Liver (tissue), 9 donors: ENCODE measurements around the gene ARL17B. TPM values are rescaled to one million over a fixed set of nuclear protein-coding genes. Genes with fewer than 3 reads are reported as not detected.

ENCODE experiments used
- DNase-seq: peaks from one replicate; pipeline ENCODE4 v3.0.0-alpha.2; 2017; ENCODE audit warnings: low spot score
- H3K27ac ChIP-seq, 2 donors: one replicate each; pipeline ENCODE4 v1.7.0; 2013; ENCODE audit warnings: inconsistent platforms in 2 of 2, low read length in 2 of 2, control low read depth in 1 of 2, low read depth in 1 of 2, mild to moderate bottlenecking in 1 of 2
- H3K27me3 ChIP-seq, 4 donors: one replicate each; pipeline versions ENCODE4 v1.6.1 to v1.7.0; 2013; ENCODE audit warnings: low read length in 3 of 4, inconsistent platforms in 1 of 4, mild to moderate bottlenecking in 1 of 4, moderate library complexity in 1 of 4; ENCODE audit not compliant: control insufficient read depth in 4 of 4, insufficient read depth in 4 of 4
- H3K36me3 ChIP-seq, 4 donors: one replicate each; pipeline versions ENCODE4 v1.6.1 to v1.7.0; 2013; ENCODE audit warnings: low read length in 3 of 4, mild to moderate bottlenecking in 3 of 4, low read depth in 1 of 4, moderate library complexity in 1 of 4; ENCODE audit not compliant: control insufficient read depth in 4 of 4, insufficient read depth in 3 of 4
- H3K4me1 ChIP-seq, 4 donors: one replicate each; pipeline versions ENCODE4 v1.6.1 to v1.7.0; 2013; ENCODE audit warnings: low read length in 3 of 4, mild to moderate bottlenecking in 3 of 4, moderate library complexity in 1 of 4; ENCODE audit not compliant: control insufficient read depth in 4 of 4, insufficient read depth in 4 of 4
- H3K4me3 ChIP-seq, 3 donors: one replicate each; pipeline versions ENCODE4 v1.6.1 to v1.7.0; 2013; ENCODE audit warnings: low read length in 3 of 3, control low read depth in 1 of 3, low read depth in 1 of 3, mild to moderate bottlenecking in 1 of 3
- H3K9ac ChIP-seq, 2 donors: one replicate each; pipeline ENCODE4 v1.7.0; 2013; ENCODE audit warnings: low read length in 2 of 2, mild to moderate bottlenecking in 2 of 2, moderate library complexity in 2 of 2, control low read depth in 1 of 2, low read depth in 1 of 2
- H3K9me3 ChIP-seq, 4 donors: one replicate each; pipeline versions ENCODE4 v1.6.1 to v1.7.0; 2013; ENCODE audit warnings: low read length in 3 of 4; ENCODE audit not compliant: control insufficient read depth in 4 of 4
- EGR1 ChIP-seq, 2 donors: IDR thresholded peaks; 2 replicates each; pipeline ENCODE4 v1.6.1; 2016 to 2018; ENCODE audit warnings: antibody characterized with exemption in 2 of 2, low read depth in 2 of 2
- FOXA1 ChIP-seq: IDR thresholded peaks from 2 replicates; pipeline ENCODE4 v1.6.1; 2016; ENCODE audit warnings: antibody characterized with exemption
- FOXA2 ChIP-seq: IDR thresholded peaks from 2 replicates; pipeline ENCODE4 v1.6.1; 2016; ENCODE audit warnings: antibody characterized with exemption
- GABPA ChIP-seq, 2 donors: IDR thresholded peaks in 1 of 2; conservative IDR thresholded peaks in 1 of 2; 2 replicates each; pipeline ENCODE4 v1.6.1; 2016; ENCODE audit warnings: antibody characterized with exemption in 2 of 2, mild to moderate bottlenecking in 1 of 2, moderate library complexity in 1 of 2
- HNF4A ChIP-seq, 2 donors: conservative IDR thresholded peaks; 2 replicates each; pipeline ENCODE4 v1.6.1; 2016; ENCODE audit warnings: antibody characterized with exemption in 2 of 2, mild to moderate bottlenecking in 2 of 2
- HNF4G ChIP-seq: IDR thresholded peaks from 2 replicates; pipeline ENCODE4 v1.6.1; 2016; ENCODE audit warnings: antibody characterized with exemption
- JUND ChIP-seq, 2 donors: IDR thresholded peaks; 2 replicates each; pipeline ENCODE4 v1.6.1; 2016; ENCODE audit warnings: antibody characterized with exemption in 2 of 2
- NR2F2 ChIP-seq: IDR thresholded peaks from 2 replicates; pipeline ENCODE4 v1.6.1; 2016; ENCODE audit warnings: antibody characterized with exemption
- RAD21 ChIP-seq, 2 donors: IDR thresholded peaks; 2 replicates each; pipeline ENCODE4 v1.6.1; 2016; ENCODE audit warnings: antibody characterized with exemption in 2 of 2, mild to moderate bottlenecking in 2 of 2
- RXRA ChIP-seq, 2 donors: IDR thresholded peaks; 2 replicates each; pipeline ENCODE4 v1.6.1; 2017 to 2018; ENCODE audit warnings: antibody characterized with exemption in 2 of 2, mild to moderate bottlenecking in 1 of 2
- SP1 ChIP-seq: IDR thresholded peaks from 2 replicates; pipeline ENCODE4 v1.6.1; 2018; ENCODE audit warnings: antibody characterized with exemption, mild to moderate bottlenecking
- TAF1 ChIP-seq: conservative IDR thresholded peaks from 2 replicates; pipeline ENCODE4 v1.6.1; 2016; ENCODE audit warnings: antibody characterized with exemption, mild to moderate bottlenecking
- YY1 ChIP-seq: IDR thresholded peaks from 2 replicates; pipeline ENCODE4 v1.6.1; 2016; ENCODE audit warnings: antibody characterized with exemption, mild to moderate bottlenecking
- WGBS: extraction: QIAGEN DNeasy Blood & Tissue Kit; methylation state at CpG from one replicate; pipeline ENCODE4 v1.1.7; 2013; 5-methylcytosine and 5-hydroxymethylcytosine counted together
- polyA plus RNA-seq, 2 donors: library from polyadenylated mRNA; stranded (reverse) in 1 of 2; unstranded in 1 of 2; fragments of 200-250 nt in 1 of 2; fragments of >200 nt in 1 of 2; fragmentation: Nextera tagmentation in 1 of 2; extraction: Ambion mirVana in 1 of 2; gene quantifications; one replicate each; pipeline versions ENCODE4 v1.2.1 to v1.2.3, GENCODE V29; 2013 to 2015
- total RNA-seq, 2 donors: library from RNA; depleted of rRNA; stranded (reverse); fragments of >200 nt; gene quantifications; one replicate each; pipeline ENCODE4 v1.2.3, GENCODE V29; 2014
- TF ChIP-seq, protein P1 (sequence below): IDR thresholded peaks from 2 replicates; pipeline ENCODE4 v1.6.1; 2016; ENCODE audit warnings: antibody characterized with exemption
- TF ChIP-seq, protein P2 (sequence below): IDR thresholded peaks from 2 replicates; pipeline ENCODE4 v1.6.1; 2016; ENCODE audit warnings: antibody characterized with exemption
- TF ChIP-seq, protein P3 (sequence below): IDR thresholded peaks from 2 replicates; pipeline ENCODE4 v1.6.1; 2016; ENCODE audit warnings: antibody characterized with exemption
- TF ChIP-seq, protein P4 (sequence below): fragments of 150-350 bp; IDR thresholded peaks from 2 replicates; pipeline ENCODE4 v1.5.1; 2017; ENCODE audit warnings: improper control_type of control experiment, low read depth, low read length; ENCODE audit not compliant: missing input control
- TF ChIP-seq, protein P5 (sequence below): IDR thresholded peaks from 2 replicates; pipeline ENCODE4 v1.6.1; 2016; ENCODE audit warnings: antibody characterized with exemption, mild to moderate bottlenecking
- donor health status: healthy.
- donor health status: healthy.
- donor health status: healthy.
- donor health status: healthy.
- donor health status: healthy.

The ARL17B gene
- total and polyA plus RNA-seq, 4 donors = 1.9 to 8.7 (median 4.8) TPM

DNA sequence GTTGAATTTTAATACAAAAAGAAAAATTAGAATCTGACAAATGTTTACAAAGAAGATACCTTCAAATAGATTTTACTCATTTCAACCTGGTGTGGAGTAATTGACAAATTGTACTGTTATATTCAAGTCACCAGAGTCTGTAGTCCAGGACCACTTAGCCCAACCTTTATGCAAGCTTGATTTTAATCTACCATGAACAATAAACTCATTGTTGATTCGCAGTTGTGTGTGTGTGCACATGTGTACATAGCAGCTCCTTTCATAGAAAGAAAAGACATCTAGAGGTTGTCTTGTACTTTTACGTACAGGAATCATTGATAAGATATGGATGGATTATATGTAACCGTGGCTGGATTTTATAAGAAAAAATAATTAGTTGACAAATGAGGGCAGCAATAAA is 87.3 kb downstream of the ARL17B start:
- 79% methylated on average over 3 of the region's 3 CpGs for WGBS
- Histone ChIP-seq H3K36me3 (no peaks in the 10 kb centered on the region), H3K4me1 (peaks cover 0 to 3% (median 0%) of the 10 kb centered on the region in 4 donors), H3K4me3 (no peak overlapping the region), H3K9me3 (no peaks in the 10 kb centered on the region), H3K9ac (no peak overlapping the region), H3K27me3 (no peaks in the 10 kb centered on the region), H3K27ac (no peak overlapping the region)
- no peak for DNase-seq
- no peak for TF ChIP-seq HNF4A (conservative IDR thresholded peaks at IDR 0.05)
- TF ChIP-seq, protein P1, sequence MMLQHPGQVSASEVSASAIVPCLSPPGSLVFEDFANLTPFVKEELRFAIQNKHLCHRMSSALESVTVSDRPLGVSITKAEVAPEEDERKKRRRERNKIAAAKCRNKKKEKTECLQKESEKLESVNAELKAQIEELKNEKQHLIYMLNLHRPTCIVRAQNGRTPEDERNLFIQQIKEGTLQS = no peak
- no peak for TF ChIP-seq SP1
- TF ChIP-seq FOXA2 = no peak
- no peak for TF ChIP-seq HNF4G
- no peak for TF ChIP-seq YY1
- no peak for TF ChIP-seq RAD21 (IDR thresholded peaks at IDR 0.05)
- no peak for TF ChIP-seq TAF1
- TF ChIP-seq FOXA1 = no peak
- TF ChIP-seq, protein P2, sequence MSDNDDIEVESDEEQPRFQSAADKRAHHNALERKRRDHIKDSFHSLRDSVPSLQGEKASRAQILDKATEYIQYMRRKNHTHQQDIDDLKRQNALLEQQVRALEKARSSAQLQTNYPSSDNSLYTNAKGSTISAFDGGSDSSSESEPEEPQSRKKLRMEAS = no peak
- no peak for TF ChIP-seq JUND (IDR thresholded peaks at IDR 0.05)
- TF ChIP-seq, protein P3, sequence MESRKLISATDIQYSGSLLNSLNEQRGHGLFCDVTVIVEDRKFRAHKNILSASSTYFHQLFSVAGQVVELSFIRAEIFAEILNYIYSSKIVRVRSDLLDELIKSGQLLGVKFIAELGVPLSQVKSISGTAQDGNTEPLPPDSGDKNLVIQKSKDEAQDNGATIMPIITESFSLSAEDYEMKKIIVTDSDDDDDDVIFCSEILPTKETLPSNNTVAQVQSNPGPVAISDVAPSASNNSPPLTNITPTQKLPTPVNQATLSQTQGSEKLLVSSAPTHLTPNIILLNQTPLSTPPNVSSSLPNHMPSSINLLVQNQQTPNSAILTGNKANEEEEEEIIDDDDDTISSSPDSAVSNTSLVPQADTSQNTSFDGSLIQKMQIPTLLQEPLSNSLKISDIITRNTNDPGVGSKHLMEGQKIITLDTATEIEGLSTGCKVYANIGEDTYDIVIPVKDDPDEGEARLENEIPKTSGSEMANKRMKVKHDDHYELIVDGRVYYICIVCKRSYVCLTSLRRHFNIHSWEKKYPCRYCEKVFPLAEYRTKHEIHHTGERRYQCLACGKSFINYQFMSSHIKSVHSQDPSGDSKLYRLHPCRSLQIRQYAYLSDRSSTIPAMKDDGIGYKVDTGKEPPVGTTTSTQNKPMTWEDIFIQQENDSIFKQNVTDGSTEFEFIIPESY = no peak
- TF ChIP-seq, protein P4, sequence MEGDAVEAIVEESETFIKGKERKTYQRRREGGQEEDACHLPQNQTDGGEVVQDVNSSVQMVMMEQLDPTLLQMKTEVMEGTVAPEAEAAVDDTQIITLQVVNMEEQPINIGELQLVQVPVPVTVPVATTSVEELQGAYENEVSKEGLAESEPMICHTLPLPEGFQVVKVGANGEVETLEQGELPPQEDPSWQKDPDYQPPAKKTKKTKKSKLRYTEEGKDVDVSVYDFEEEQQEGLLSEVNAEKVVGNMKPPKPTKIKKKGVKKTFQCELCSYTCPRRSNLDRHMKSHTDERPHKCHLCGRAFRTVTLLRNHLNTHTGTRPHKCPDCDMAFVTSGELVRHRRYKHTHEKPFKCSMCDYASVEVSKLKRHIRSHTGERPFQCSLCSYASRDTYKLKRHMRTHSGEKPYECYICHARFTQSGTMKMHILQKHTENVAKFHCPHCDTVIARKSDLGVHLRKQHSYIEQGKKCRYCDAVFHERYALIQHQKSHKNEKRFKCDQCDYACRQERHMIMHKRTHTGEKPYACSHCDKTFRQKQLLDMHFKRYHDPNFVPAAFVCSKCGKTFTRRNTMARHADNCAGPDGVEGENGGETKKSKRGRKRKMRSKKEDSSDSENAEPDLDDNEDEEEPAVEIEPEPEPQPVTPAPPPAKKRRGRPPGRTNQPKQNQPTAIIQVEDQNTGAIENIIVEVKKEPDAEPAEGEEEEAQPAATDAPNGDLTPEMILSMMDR = no peak
- TF ChIP-seq RXRA (IDR thresholded peaks at IDR 0.05) = no peak

DNA sequence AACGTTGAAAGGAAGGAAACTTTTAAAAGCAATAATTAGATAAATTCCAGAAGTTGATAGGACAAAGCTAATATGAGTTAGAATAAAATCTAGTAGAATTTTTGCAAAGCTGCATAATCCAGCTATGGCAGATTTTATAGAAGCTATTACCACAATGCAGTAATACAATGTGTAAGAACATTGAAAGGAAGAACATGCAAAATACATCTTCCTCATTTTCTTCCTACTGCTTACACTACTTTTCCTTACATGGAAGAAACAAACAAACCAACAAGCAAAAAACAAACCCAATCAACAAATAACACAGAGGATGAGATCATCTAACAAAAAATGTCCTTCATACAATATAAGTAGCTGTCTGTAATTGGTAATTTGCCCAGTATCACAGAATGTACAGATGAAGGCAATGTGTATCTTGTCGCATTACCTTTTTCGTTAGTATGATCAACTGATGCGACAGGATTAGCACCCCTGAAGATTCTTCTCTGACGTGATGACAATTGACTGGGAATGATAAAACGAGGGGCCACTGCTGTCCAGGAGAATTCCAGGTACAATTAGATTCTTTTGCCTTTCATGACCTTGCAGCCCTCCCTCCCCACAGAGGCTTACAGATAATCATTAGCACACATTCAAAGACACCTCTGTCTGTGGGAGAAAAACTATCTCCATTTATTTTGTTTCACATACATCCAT is 87.9 kb downstream of the ARL17B start:
- Histone ChIP-seq H3K9ac (no peak overlapping the region), H3K4me3 (no peak overlapping the region), H3K4me1 (peaks cover 0 to 3% (median 0%) of the 10 kb centered on the region in 4 donors), H3K27me3 (no peaks in the 10 kb centered on the region), H3K27ac (no peak overlapping the region), H3K9me3 (no peaks in the 10 kb centered on the region), H3K36me3 (no peaks in the 10 kb centered on the region)
- no peak for DNase-seq
- TF ChIP-seq FOXA2 (no peak), HNF4A (conservative IDR thresholded peaks at IDR 0.05) (no peak), YY1 (no peak), RXRA (IDR thresholded peaks at IDR 0.05) (no peak), FOXA1 (no peak), NR2F2 (no peak), SP1 (no peak), JUND (IDR thresholded peaks at IDR 0.05) (no peak), GABPA (IDR thresholded peaks at IDR 0.05 in 1 of 2, conservative IDR thresholded peaks at IDR 0.05 in 1 of 2) (no peak), EGR1 (IDR thresholded peaks at IDR 0.05; ENCODE audit: low read depth in 2 of 2) (no peak), RAD21 (IDR thresholded peaks at IDR 0.05) (no peak)
- TF ChIP-seq, protein P4 = no peak
- TF ChIP-seq, protein P2 = no peak
- TF ChIP-seq, protein P3 = no peak
- TF ChIP-seq, protein P5, sequence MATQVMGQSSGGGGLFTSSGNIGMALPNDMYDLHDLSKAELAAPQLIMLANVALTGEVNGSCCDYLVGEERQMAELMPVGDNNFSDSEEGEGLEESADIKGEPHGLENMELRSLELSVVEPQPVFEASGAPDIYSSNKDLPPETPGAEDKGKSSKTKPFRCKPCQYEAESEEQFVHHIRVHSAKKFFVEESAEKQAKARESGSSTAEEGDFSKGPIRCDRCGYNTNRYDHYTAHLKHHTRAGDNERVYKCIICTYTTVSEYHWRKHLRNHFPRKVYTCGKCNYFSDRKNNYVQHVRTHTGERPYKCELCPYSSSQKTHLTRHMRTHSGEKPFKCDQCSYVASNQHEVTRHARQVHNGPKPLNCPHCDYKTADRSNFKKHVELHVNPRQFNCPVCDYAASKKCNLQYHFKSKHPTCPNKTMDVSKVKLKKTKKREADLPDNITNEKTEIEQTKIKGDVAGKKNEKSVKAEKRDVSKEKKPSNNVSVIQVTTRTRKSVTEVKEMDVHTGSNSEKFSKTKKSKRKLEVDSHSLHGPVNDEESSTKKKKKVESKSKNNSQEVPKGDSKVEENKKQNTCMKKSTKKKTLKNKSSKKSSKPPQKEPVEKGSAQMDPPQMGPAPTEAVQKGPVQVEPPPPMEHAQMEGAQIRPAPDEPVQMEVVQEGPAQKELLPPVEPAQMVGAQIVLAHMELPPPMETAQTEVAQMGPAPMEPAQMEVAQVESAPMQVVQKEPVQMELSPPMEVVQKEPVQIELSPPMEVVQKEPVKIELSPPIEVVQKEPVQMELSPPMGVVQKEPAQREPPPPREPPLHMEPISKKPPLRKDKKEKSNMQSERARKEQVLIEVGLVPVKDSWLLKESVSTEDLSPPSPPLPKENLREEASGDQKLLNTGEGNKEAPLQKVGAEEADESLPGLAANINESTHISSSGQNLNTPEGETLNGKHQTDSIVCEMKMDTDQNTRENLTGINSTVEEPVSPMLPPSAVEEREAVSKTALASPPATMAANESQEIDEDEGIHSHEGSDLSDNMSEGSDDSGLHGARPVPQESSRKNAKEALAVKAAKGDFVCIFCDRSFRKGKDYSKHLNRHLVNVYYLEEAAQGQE = no peak
- WGBS = 70% methylated on average over 6 of the region's 6 CpGs
